ENCODE data around the gene BBOX1.

GRCh38 chr11:26994631-26995095 is 46.0 kb upstream of the BBOX1 start:
- TF ChIP-seq YY1 (IDR thresholded peaks at IDR 0.05; ENCODE audit: low read depth) (no peak), FOXM1 (IDR thresholded peaks at IDR 0.05; ENCODE audit: borderline replicate concordance, low read depth) (no peak), EP300 (IDR thresholded peaks at IDR 0.05; ENCODE audit: borderline replicate concordance) (no peak), REST (IDR thresholded peaks at IDR 0.05; ENCODE audit: low read depth) (no peak), ZBTB7A (IDR thresholded peaks at IDR 0.05; ENCODE audit: low read depth) (no peak), TAF1 (IDR thresholded peaks at IDR 0.05; ENCODE audit: low read depth) (no peak), CEBPB (IDR thresholded peaks at IDR 0.05) (no peak), RAD21 (IDR thresholded peaks at IDR 0.05; ENCODE audit: low read depth) (no peak), NFIC (IDR thresholded peaks at IDR 0.05) (no peak), TEAD4 (IDR thresholded peaks at IDR 0.05) (no peak), MAX (IDR thresholded peaks at IDR 0.05) (no peak), USF1 (IDR thresholded peaks at IDR 0.05) (no peak), TCF12 (IDR thresholded peaks at IDR 0.05; ENCODE audit: low read depth) (no peak)

All from Ishikawa (cell line).